Measurements from ENCODE around the gene OR4S1. TPM values are rescaled to one million over a fixed set of nuclear protein-coding genes. Genes with fewer than 3 reads are reported as not detected.
"Not testable (repeated sequence)": the region's sequence is repeated elsewhere in the genome, so short reads cannot be mapped to it uniquely, and the experiment has no call there.

OR4S1 gene
- not detected in 2 replicates for total RNA-seq (2014; rRNA removed; shearing (Covaris generic))

GRCh38 chr11:48305923-48306322 is at the start of gene OR4S1:
TSS of gene OR4S1 (plus strand) at chr11:48306223. CDS start at chr11:48306223, 0 bp downstream.
- no peak for DNase-seq (ENCODE audit: low spot score)

DNA sequence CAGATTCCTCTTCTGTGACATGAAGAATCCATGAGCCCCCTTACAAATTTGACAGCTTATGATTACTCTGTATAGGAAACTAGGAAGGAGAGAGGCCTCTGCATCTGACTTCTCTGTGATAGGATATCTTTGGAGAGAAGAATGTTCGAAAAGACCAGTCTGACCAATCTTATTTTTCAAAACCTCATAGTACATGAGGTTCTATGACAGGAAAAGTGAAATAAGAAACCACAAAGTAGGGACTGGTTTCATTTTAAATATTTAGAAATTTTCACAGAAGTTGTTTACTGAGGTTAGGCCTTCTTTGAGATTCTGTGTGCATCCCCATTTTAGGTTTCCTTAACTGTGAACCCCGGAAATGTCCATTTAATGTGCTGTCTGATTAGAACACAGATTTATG is 44.4 kb upstream of the OR4S1 start:
- no peak for DNase-seq (ENCODE audit: low spot score)

- DNase-seq (ENCODE audit: low spot score): no peak
These were observed 42.6 kb upstream of the OR4S1 start, which contains the start of gene OR4X1 for GRCh38 chr11:48263423-48263911. TSS of gene OR4X1 (plus strand) at chr11:48263861. CDS start at chr11:48263861, 0 bp downstream.

DNA sequence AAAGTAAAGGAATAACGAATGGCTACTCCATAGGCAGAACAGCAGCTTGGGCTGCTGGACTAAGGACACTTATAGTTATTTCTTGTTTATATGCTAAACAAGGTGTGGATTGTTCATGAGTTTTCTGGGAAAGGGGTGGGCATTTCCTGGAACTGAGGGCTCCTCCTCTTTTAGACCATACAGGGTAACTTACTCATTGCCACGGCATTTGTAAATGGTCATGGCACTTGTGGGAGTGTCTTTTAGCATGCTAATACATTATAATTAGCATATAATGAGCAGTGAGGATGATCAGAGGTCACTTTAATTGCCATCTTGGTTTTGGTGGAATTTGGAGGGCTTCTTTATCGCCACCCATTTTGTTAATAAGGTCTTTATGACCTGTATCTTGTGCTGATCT is 35.4 kb upstream of the OR4S1 start:
- DNase-seq (ENCODE audit: low spot score): no peak

DNA sequence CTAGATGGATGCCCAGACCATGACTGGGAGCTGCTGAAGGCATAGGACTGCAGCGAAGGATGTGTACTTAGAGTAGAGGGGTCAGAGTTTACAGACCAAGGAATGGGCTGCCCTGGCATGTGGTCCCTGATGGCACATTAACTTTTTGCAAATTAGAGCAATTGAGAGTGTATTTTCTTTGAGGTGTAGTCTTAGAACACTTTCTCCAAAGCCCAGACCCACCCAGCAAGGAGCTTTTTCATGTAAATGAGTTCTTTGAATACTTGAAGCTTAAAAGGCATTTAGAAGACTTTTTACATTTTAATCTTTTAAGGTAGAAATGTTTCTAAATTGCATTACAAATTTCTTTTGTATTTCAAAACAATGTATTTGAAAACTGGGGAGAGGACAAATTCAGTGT is 33.4 kb upstream of the OR4S1 start:
- no peak for DNase-seq (ENCODE audit: low spot score)

GRCh38 chr11:48307760-48308386 is 1.9 kb downstream of the OR4S1 start:
- DNase-seq (ENCODE audit: low spot score): peak; percentile 43

GRCh38 chr11:48313590-48313989 is 7.6 kb downstream of the OR4S1 start:
- not testable (repeated sequence) for DNase-seq (ENCODE audit: low spot score)

GRCh38 chr11:48319813-48320212 is 13.8 kb downstream of the OR4S1 start:
- not testable (repeated sequence) for DNase-seq (ENCODE audit: low spot score)

DNA sequence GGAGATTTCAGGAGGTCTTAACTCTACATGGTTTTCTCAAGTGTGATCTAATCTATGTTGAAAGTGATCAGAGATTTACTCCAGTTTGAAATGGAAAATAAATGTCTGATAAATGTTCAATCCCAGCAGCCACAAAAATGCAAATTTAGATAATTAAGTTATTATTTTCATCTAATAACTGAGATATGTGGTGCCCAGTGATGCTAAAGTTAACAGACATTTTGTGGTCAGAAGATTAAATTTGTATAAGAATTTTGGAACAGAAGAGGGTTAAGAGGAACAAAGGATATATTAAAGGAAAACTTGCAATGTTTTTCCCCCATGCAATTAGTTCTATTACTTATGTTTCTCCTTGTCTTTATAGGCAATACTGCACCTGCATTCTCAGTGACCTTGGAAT is 18.6 kb downstream of the OR4S1 start, which contains the start of gene OR4C3:
Gene OR4C3, plus strand, starts transcription at position 301 of the 400 bp plus-strand sequence. CDS start 102 bp downstream, outside the sequence.
- DNase-seq (ENCODE audit: low spot score): not testable (repeated sequence)

DNA sequence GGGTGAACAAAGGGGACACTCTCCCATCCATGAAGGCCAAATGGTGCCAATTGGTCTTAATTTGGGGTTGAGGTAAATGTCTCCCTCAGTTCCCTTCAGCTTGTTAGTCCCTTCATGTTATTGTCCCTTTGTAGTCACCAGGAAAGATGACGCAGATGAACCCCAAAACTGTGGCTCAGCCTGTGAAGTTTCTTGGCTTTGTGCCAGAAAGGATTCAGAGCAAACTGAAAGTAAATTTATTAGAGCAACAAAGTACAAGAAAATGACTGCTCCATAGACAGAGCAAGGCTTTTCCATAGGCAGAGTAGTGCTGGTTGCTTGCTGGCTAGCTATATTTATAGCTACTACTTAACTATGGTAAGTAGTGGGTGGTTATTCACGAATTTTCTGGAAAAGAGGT is 35.4 kb downstream of the OR4S1 start:
- DNase-seq (ENCODE audit: low spot score): no peak

GRCh38 chr11:48342505-48342904 is 36.5 kb downstream of the OR4S1 start:
- DNase-seq (ENCODE audit: low spot score): not testable (repeated sequence)

DNA sequence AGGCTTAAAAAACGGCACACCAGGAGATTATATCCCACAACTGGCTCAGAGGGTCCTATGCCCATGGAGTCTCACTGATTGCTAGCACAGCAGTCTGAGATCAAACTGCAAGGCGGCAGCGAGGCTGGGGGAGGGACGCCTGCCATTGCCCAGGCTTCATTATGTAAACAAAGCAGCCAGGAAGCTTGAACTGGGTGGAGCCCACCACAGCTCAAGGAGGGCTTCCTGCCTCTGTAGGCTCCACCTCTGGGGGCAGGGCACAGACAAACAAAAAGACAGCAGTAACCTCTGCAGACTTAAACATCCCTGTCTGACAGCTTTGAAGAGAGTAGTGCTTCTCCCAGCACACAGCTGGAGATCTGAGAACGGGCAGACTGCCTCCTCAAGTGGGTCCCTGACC is 40.3 kb downstream of the OR4S1 start:
- not testable (repeated sequence) for DNase-seq (ENCODE audit: low spot score)

GRCh38 chr11:48354013-48354412 is 48.0 kb downstream of the OR4S1 start:
- DNase-seq (ENCODE audit: low spot score): no peak

DNA sequence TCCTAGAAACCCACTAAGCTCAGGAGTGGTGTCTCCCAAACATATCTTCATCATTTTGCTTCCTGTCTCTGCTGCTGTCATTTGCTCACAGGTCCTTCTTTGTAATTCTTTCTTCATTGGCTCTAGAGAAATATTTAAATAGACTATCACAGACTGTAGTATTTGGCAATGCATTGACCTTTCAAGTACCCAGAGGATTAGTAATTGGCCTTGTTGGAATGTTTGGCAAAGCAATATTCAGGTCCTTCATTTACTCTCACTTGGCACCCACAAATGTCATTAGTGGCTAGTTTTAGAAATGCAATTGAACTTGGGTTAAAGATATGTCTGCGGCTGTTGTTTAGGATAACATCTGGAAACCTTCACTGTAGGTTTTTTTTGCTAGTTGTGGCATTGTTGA is 48.7 kb downstream of the OR4S1 start:
- no peak for DNase-seq (ENCODE audit: low spot score)

Other genes starting within 250 kb of the OR4S1 start
- gene OR4B1, start 89.4 kb upstream of the OR4S1 start, total RNA-seq (2014; rRNA removed; shearing (Covaris generic)): not detected in 2 replicates
- gene OR4X2, start 61.1 kb upstream of the OR4S1 start, total RNA-seq (2014; rRNA removed; shearing (Covaris generic)): not detected in 2 replicates
- gene OR4X1, start 42.4 kb upstream of the OR4S1 start, total RNA-seq (2014; rRNA removed; shearing (Covaris generic)): not detected in 2 replicates
- not detected in 2 replicates for gene OR4C3, start 18.7 kb downstream of the OR4S1 start, total RNA-seq (2014; rRNA removed; shearing (Covaris generic))
- not detected in 2 replicates for gene OR4C5, start 60.2 kb downstream of the OR4S1 start, total RNA-seq (2014; rRNA removed; shearing (Covaris generic))
- gene OR4A47, start 182.6 kb downstream of the OR4S1 start, total RNA-seq (2014; rRNA removed; shearing (Covaris generic)): not detected in 2 replicates